Upper lobe of left lung (tissue), 4 donors: ENCODE results near the gene FNBP1L.

Experiments used
- EP300 ChIP-seq, 4 donors: sonication (generic); formaldehyde crosslinking; IDR thresholded peaks; one replicate each; pipeline ENCODE4 v1.5.1; 2017; ENCODE audit warnings: antibody characterized with exemption in 4 of 4, control low read depth in 2 of 4
- POLR2A ChIP-seq, 4 donors: fragments of 450-650 bp; IDR thresholded peaks; one replicate each; pipeline ENCODE4 v1.5.1; 2016 to 2017; ENCODE audit warnings: antibody characterized with exemption in 4 of 4, mild to moderate bottlenecking in 2 of 4
- TF ChIP-seq, protein P1 (sequence below), 6 experiments: fragments of 450-650 bp in 4 of 6; fragments of 200-600 bp in 2 of 6; sonication (generic) in 2 of 6; IDR thresholded peaks; one replicate each; pipeline ENCODE4 v1.5.1; 2016 to 2019; ENCODE audit warnings: antibody characterized with exemption in 6 of 6

DNA sequence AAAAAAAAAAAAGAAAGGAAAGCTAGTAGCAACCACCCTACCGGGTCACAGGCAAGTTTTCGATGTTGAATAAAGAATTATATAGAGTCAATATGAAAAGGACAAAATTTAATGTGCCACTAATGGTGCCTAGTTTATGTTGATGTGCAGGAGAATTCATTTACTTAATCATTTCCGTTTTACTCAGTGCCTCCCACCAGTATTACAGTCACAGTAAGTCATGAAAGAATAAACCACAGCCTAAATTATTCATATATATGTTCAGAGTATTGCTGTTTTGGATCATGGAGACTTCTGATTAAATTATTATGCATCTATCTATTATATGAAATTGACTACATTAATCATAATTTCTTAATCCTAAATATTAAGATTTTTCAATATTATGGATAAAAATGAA, 35.3 kb downstream of the FNBP1L start:
- no peak for TF ChIP-seq POLR2A (IDR thresholded peaks at IDR 0.05)
- TF ChIP-seq, protein P1, sequence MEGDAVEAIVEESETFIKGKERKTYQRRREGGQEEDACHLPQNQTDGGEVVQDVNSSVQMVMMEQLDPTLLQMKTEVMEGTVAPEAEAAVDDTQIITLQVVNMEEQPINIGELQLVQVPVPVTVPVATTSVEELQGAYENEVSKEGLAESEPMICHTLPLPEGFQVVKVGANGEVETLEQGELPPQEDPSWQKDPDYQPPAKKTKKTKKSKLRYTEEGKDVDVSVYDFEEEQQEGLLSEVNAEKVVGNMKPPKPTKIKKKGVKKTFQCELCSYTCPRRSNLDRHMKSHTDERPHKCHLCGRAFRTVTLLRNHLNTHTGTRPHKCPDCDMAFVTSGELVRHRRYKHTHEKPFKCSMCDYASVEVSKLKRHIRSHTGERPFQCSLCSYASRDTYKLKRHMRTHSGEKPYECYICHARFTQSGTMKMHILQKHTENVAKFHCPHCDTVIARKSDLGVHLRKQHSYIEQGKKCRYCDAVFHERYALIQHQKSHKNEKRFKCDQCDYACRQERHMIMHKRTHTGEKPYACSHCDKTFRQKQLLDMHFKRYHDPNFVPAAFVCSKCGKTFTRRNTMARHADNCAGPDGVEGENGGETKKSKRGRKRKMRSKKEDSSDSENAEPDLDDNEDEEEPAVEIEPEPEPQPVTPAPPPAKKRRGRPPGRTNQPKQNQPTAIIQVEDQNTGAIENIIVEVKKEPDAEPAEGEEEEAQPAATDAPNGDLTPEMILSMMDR (IDR thresholded peaks at IDR 0.05): no peak
- TF ChIP-seq EP300 (IDR thresholded peaks at IDR 0.05): no peak
